Renal cortex interstitium (tissue), 11 donors: ENCODE measurements around the gene ECHDC1. TPM values are rescaled to one million over a fixed set of nuclear protein-coding genes. Genes with fewer than 3 reads are reported as not detected.
"Not testable (repeated sequence)": the region's sequence is repeated elsewhere in the genome, so short reads cannot be mapped to it uniquely, and the experiment has no call there.

Experiments
- DNase-seq, 11 donors: peaks; one replicate each; pipeline ENCODE4 v3.0.0-alpha.2; 2013; ENCODE audit warnings: low read depth in 9 of 11, low spot score in 4 of 11; ENCODE audit errors: extremely low read depth in 1 of 11
- polyA plus RNA-seq, 3 donors: library from polyadenylated mRNA; unstranded; fragments of 120-200 nt; gene quantifications; one replicate each; pipeline ENCODE4 v1.2.1, GENCODE V29; 2013; ENCODE audit not compliant: insufficient read length in 3 of 3

The ECHDC1 gene
- polyA plus RNA-seq, 3 donors = 74.0 to 88.6 (median 81.9) TPM

DNA sequence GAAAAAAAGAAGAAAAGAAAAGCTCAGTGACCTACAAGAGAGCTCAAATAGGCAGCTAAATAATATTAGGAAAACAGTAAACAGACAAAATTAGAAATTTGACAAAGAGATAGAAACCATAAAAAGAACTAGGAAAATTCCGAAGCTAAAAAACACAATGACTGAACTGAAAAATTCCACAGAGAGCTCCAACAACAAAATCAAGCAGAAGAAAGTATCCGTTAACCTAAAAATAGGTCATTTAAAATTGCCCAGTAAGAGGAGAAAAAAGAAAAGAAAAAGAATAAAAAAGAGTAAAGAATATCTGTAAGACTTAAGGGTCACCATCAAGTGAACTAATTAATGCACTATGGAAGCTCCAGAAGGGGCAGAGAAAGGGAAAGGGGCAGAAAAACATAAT, 6.6 kb upstream of the ECHDC1 start:
- no peak for DNase-seq

DNA sequence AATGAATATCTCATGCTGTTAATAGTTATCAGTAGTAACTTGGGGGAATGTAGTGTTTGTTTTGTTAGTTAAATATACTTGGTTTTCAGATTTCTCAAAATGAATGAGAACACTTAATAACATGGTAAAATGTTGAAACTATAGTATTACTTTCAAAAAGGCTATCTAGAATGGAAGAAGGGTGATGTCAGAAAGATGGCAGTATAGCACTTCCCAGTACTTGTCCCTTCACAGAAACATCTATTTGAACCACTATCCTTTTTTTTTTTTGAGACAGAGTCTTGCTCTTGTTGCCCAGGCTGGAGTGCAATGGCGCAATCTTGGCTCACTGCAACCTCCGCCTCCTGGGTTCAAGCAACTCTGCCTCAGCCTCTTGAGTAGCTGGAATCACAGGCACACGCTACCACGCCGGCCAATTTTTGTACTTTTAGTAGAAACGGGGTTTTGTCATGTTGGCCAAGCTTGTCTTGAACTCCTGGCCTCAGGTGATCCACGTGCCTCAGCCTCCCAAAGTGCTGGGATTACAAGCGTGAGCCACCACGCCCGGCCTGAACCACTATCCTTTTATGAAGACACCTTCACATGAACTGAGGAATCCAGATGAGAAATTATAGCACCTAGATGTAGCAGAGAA, 4.7 kb upstream of the ECHDC1 start:
- no peak for DNase-seq

DNA sequence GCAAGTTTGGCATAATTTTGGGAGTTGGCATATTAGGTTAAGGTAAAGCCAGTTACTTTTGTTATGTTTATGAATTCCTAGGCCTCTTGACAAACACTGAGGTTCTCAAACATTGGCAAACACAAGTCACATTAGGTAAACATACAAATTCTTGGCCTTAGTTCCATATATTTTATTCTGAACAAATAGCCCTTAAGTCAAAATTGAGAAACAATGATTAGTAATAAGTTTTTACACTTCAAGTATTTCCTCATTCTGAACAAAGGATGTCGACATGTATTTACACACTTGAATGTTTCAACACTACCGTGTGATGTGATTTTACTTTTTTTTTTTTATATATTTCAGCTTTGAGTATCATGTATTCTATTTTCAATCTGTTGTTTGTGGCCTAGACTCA, 3.8 kb upstream of the ECHDC1 start:
- DNase-seq = no peak

DNA sequence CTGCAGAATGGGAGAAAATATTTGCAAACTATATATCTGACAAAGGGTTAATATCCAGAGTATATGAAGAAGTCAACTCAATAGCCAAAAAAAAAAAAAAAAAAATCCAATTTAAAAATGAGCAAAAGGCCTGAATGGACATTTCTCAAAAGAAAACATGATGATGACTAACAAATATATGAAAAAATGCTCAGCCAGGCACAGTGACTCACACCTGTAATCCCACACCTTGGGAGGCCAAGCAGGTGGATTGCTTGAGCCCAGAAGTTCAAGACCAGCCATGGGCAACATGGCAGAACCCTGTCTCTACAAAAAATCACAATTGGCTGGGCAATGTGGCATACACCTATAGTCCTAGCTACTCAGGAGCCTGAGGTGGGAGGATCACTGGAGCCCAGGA, 2.1 kb upstream of the ECHDC1 start:
- DNase-seq = no peak

DNA sequence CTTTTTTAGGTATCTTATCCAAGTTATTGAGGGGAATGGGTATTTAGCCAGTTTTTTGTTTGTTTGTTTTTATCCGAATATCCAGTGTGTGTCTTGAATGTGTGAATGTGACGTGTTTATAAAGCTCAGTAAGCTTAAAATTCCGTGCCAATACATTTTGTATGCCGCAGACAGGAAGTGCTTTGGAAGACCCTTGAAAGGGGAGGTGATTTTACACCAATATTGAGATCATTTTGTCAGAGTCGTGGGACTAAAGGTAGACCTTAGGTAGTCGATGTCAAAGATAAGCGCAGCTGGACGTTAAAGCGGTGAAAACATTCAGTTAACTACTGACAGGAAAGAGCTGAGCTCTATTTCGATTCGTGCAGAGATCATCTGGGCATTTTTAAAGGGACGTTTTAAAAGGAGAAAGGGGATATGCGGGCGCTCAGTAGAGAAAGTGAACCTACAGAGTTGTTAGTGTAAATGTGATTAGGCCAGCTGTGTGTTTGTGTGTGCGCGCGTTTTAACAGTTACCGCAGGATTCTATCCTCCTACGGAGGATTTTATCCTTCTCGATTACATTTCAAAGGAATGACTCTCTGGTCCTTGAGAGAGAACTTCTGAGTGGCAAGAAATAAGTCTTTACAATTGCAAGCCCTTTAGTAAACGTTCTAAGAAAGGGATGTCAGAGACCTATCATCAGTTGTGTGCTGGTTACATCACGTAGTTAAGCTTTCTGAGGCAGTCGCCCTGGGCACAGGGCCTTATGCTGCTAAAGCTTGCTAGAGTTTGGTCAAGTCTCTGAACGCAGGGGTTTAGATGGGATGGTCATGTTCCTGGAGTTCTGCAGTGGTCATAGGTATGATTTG, 625 bp upstream of the ECHDC1 start:
- peak in 10 of 11 donors; percentile 10 to 39 (median 19) for DNase-seq

DNA sequence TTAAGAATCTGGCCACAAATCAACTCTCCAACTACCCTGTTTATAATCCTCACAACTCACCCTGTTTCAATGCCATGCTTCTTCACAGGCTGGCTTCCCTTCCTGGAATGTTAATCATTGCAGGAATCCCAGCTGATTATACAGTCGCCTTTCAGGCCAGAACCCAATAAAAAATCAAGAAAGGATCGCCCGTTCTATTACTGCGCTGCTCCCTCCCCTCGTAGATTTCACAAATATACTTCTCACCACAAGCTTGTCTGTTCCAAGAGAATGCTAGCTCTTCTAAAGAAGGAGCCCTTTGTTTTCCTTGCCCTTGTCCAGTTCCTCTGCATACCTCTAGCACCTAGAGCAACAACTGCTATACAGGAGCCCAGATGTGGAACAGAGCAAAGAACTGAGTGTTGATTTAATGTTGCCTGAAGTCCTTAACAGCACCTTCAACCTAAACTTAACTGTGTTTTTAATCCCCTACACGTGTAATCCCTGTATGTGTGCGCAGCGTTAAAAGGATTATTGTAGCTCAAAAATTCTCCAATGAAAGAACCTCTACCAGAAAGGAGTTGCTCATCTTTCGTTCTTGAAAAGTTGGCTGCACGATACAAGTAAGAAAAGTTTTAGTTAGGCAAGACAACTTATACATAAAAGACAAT, 988 bp downstream of the ECHDC1 start:
- peak in 10 of 11 donors; percentile 10 to 43 (median 27) for DNase-seq

DNA sequence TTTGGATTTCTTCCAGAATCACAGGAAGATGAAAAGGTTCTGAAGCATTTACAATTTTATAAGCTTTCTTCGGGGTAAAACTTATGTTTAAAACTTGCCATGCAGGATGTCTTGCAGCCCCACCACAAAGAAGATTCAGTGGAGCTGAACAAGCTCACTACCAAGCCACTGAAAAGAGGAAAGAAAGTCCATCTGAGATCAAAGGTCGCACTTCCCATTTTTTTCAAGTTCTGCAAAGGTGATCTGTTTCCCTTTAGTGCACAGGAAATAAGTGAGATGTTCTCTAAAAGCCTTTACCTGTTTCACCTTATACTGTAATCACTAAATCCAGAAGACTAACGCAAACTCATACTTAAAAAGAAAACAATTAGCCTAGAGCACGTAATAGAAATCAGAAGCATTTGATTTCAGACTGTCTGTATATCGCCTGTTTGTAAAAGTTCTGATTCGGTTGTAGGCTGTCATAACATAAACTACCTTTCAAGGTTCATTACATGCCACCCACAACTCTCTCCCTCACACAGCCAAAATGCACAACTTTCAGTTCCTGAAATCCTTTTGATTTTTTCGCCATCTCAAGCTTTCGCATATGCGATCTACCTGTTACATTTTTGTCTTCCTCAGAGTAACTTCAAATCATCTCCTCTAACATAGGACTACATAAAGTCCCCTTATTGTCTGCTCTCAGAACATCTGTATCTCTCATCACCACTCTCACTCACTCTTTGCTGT, 1.8 kb downstream of the ECHDC1 start:
- DNase-seq = peak in 1 of 11 donors; percentile 2

DNA sequence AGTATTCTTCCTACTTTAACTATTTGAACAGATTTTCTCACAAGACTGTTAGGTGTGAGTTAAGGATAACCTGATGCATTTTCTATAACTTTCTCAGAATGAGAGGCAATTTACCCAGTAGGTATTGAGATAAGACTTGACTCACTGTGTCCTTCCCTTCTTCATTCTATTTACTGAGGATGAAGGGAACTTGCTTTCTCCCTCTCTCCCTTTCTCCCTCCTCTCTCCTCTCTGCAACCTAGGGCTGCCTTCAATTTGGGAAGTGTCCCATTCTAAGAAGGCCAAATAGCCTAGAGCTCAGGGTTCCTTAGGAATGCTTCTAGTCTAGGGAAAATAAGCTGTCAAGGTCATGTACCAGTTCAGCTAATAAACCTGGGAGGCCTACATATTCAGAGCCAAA, 3.2 kb downstream of the ECHDC1 start:
- DNase-seq = no peak

DNA sequence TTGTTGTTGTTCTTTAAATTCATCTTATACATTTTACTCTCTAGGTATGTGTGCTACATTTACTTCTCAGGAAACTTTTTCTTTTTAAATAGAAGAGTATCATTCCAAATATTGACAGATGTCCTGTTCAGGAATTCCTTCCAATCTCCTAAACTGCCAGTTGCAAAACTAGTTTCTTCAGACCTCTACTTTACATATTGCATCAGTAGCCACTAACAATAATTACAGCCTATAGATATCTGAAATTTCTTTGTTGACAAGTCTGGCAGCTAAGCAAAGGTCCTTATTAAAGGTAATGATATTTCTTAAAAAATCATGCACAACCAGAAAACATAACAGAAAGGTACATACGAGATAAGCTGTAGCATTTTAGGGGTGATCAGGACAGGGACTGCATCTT, 4.5 kb downstream of the ECHDC1 start:
- no peak for DNase-seq

DNA sequence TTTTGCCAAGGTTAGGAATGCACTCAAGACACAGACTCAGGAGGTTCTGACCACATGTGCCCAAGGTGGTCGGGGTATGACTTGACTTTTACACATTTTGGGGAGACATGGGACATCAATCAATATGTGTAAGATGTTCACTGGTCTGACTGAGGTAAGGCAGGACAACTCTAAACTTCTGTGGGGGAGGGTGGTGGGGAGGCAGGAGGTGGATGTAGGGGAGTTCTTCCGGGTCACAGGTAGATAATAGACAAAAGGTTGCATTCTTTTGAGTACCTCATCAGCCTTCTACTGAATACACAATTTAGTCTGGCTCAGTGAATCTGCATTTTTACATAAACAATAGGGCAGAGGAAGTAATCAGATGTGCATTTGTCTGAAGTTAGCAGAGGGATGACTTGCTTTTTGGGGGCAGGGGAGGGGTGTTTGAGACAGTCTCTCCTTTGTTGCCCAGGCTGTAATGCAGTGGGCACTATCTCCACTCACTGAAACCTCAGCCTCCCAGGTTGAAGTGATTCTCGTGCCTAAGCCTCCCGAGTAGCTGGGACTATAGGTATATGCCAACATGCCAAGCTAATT, 10.9 kb downstream of the ECHDC1 start:
- no peak for DNase-seq

DNA sequence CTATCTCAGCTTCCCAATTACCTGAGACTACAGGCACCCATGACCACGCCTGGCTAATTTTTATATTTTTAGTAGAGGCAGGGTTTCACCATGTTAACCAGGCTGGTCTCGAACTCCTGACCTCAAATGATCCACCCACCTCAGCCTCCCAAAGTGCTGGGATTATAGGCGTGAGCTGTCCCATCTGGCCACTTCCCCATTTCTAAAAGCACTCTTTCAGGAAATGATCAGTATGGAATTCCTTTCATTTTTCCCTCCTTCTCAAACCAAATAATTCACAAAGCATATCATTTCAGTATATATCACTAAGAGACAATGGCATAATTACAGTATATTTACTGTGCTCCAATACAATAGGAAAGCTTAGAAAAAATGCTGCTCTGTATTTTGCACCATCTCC, 12.2 kb downstream of the ECHDC1 start:
- DNase-seq = not testable (repeated sequence)

DNA sequence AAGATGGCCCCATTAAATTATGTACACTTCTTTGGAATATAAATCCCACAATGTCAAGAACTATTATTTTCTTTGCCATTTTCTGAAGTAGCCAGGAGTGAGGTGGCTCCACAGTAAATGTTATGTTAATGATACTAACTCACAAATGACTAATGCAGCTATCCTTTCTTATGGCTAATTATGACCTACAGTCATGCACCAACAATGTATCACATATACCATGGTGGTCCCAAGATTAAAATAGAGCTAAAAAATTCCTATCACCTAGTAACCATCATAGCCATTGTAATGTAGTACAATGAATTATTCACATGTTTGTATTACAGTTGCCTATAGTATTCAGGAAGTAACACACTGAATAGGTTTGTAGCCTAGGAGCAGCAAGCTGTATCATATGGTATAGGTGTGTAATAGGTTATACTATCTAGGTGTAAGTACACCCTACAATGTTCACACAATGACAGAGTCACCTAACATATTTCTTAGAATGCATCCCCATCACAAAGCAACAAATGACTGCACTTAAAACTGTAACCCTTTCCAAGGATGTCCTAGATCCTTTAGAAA, 15.3 kb downstream of the ECHDC1 start:
- DNase-seq = no peak

DNA sequence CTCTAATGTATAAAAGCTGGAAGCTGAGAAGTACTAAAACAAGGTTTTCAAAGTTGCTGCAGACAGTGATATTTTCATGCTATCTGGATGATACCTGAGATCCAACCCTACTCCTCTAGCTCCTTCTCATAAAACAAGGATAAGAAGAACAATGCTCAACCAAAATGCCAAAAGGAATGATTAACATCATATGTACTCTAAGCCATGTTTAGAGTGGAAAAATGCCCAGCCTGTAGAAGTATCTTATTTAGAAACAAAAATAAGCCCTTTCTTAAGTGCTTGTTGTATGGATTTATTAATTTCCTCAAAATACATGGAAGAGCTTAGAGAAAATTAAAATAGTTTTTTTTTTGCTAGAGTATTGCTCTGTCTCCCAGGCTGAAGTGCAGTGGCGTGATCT, 23.7 kb downstream of the ECHDC1 start:
- DNase-seq = no peak

DNA sequence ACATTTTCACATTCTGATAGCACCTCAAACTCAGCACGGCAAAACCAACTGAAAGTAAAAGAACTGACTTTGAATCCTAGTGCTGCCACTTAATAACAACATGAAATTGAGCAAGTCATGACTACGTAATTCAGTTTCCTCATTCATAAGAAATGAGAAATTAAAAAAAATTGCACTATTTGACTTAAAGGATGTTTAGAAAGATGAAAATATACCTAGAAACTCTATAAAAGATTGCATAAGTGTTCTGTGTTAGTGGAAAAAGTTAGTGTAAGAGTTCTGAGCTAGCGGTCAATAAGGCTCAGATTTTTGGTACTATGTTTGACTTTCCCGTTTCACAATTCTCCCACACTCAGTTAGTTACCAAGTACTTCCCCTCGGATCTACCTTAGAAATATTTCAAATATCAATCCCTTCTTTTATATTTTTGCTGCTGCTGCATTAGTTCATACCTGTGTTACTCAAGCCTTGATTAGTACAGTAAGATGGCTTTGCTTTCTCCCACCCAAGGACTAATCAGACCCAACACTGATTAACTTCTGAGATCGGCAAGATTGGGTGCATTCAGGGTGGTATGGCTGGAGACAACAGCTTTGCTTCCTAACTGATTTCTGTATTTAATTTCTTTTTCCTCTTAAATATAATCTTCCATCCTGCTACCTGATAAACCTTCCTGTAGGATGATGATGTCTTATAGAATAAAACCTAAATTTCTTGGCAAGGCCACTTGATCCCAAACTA, 25.9 kb downstream of the ECHDC1 start:
- no peak for DNase-seq

DNA sequence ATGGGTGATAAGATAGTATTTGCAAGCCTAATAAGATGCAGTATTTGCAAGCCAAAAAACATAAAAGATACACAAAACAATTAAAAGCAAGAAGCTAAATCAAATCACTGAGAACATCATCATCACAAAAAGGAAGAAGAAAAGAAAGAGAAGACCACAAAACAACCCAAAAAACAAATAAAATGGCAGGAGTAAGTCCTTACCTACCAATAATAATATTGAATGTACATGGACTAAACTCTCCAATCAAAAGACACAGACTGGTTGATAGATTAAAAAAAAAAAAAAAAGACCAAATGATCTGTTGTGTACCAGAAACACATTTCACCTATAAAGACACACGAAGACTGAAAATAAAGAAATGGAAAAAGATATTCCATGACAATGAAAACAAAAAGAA, 37.7 kb downstream of the ECHDC1 start:
- no peak for DNase-seq

DNA sequence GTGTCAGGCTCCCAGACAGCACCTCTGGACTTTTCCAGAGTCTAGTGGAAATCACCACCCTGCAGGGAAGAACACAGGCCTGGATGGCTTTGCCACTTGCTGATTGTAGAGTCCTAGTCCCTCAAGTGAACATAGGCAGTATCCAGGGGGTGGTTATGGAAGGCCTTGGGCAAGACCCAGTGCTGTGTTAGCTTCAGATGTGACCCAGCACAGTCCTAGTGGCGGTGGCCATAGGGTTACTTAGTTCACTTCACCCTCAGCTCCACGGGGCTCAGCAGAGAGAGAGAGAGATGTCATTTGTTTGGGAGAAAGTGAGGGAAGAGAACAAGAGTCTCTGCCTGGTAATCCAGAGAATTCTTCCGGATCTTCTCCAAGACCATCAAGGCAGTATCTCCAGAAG, 39.5 kb downstream of the ECHDC1 start:
- DNase-seq = no peak

DNA sequence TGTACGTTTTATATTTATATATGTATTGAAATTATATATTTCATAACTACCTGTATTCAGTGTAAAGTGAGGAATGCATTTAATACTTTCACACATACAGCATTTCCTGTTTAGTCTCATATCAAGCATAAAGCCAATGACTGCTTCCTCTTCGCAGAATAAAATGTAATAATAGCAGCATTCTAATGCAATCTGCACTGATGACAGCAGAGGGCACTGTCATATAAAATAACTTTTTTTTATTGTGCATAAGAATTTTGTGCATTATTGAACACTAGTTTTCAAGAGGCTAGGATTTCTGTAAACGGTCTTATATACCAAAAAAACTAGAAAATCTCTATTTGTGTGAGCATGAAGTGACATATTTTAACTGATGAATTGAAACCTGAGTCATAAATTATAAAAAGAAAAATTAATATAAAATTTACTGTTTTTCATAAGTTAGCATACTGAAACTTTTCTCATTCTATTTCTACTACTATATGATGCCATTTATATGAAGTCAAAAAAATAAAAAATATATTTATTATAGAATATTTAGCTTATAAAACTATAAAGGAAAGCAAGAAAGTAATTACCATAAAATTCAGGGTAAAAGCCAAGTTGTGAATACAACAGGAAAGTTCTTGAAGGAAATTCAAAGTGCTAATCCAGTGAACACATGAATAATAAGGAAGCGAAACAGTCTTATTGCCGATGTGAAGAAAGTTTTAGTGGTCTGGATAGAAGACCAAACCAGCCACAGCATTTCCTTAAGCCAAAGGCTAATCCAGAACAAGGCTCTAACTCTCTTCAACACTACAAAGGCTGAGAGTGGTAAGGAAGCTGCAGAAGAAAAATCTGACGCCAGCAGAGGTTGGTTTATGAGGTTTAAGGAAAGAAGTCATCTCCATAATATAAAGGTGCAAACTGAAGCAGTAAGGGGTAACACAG, 40.4 kb downstream of the ECHDC1 start:
- DNase-seq = peak in 9 of 11 donors; percentile 17 to 38 (median 26)
